GM19455 (cell line): ENCODE results near the gene SUPT3H.
A peak's percentile ranks its signal among the peaks of the same experiment; 100 is the strongest.
"Not testable (repeated sequence)": the region's sequence is repeated elsewhere in the genome, so short reads cannot be mapped to it uniquely, and the experiment has no call there.

Source experiments
- ATAC-seq: cut with Tn5 transposase; IDR thresholded peaks from one replicate; pipeline ENCODE4 v1.9.1; 2021; ENCODE audit not compliant: unreplicated experiment

Gene SUPT3H

GRCh38 chr6:44920952-44921491 is 456.7 kb downstream of the SUPT3H start:
- no peak for ATAC-seq

DNA sequence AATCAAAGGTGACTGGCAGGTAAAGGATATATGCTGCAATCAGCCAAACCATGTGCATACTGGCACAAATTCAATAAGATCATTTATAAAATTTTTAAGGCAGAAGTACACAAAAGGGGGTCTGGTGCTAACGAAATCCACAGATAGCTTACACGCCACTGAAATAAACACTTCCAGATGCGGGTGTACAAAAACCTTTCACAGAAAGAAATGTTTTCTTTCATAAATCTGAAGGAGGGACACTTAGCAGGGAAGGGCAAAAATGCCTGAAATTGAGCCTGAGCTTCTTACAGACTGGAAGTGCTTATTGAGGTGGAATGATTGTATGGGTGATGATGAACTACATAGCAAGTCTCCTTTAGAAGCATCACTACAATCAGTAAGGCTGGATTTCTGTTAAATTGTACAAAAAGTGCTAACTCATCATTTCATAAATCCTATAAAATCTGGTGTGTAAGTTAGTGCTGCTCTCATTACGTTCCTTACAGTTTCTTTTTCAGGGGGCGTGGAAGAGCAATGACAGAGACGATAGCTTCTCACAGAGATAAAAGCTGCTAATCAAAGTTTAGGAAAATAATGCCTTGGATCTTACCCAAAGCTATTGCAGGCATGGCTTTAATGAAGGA is 458.9 kb downstream of the SUPT3H start:
- no peak for ATAC-seq

GRCh38 chr6:44917430-44917829 is 460.3 kb downstream of the SUPT3H start:
- no peak for ATAC-seq

DNA sequence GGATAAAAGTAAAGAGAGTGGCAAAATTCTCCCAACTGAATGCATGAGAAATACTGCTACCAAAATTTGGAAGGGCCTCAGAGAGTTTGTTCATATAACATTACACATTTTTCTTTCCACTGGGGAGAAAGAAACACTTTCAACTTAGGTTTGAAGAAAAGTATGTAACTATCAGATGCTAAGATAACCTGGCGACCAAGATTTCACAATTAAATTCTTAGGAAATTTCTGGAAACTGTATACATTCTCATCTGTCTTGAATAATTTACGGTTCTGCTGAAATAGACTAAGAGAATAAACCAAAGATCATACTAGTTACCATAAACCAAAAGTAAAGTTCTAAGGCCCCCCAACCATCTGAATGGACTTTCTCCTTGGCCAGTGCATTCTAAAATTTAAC is 462.6 kb downstream of the SUPT3H start:
- ATAC-seq = no peak

DNA sequence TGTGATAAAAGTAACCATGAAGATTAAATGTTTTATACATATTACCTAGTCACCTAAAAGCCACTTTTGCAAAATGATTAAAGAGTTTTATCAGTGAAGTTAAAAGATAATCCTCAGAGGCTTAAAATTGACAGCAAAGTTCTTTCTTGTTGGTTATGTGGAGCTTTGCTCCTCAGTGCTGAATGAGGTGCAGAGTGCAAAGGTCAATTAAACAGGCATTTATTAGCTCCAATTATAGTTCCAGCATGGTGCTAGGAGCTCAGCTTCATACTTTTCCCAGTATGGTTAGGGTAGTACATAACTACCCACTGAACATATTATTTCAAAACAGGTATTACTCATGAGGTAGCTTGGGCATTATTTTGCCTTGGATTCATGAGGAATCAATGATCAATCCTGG is 463.6 kb downstream of the SUPT3H start:
- no peak for ATAC-seq

GRCh38 chr6:44906761-44907160 is 471.0 kb downstream of the SUPT3H start:
- no peak for ATAC-seq

GRCh38 chr6:44900358-44900757 is 477.4 kb downstream of the SUPT3H start:
- not testable (repeated sequence) for ATAC-seq

GRCh38 chr6:44898296-44898930 is 479.3 kb downstream of the SUPT3H start:
- ATAC-seq = no peak

GRCh38 chr6:44897316-44897715 is 480.4 kb downstream of the SUPT3H start:
- ATAC-seq = no peak

- ATAC-seq = no peak
Observed at GRCh38 chr6:44896701-44897100, 481.0 kb downstream of the SUPT3H start.

GRCh38 chr6:44892579-44892978 is 485.2 kb downstream of the SUPT3H start:
- ATAC-seq = no peak

GRCh38 chr6:44879071-44879470 is 498.7 kb downstream of the SUPT3H start:
- ATAC-seq = not testable (repeated sequence)

DNA sequence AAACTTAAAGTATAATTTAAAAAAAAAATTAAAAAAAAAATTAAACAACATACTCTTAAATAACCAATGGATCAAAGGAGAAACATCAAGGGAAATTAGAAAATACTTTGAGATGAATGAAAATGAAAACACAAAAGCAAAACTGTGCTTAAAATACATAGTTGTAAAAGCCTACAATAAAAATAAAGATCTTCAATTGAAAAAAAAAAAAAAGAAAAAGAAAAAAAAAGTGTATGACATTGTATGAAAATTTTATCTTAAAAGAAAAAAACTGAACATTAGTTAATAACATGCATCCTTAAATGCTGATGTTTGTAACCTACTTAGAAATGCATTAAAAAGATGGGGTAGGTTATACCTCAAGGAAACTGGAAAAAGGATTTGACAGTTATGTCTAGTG is 501.1 kb downstream of the SUPT3H start:
- not testable (repeated sequence) for ATAC-seq

DNA sequence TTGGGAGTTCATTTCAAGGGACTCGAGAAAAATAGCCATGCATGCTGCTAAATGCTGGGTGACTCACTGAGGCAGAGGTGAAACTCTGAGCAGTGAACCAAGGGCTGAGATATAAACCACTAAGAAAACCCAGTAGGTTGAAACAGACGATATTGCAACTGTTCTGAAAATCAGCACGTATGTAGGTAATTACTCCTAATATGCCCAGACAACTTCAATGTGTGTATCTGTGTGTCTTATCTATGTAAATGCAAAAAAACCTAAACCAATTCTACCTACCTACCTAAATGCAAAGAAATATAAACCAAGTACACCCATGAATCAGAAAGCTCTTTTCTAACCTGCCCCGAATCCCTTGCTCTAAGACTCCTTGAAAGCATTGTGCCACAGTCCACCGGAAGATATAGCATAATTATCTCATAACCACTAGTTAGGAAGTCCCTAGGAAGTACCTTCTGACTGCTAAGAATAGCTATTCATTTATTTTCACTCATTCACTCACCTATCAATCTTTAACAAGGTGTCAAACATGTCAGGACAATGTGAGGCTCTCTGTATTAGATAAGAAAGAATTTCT is 508.3 kb downstream of the SUPT3H start:
- ATAC-seq = peak; percentile 58

- peak; percentile 16 for ATAC-seq
Observed at GRCh38 chr6:44868910-44869309, 508.8 kb downstream of the SUPT3H start.

DNA sequence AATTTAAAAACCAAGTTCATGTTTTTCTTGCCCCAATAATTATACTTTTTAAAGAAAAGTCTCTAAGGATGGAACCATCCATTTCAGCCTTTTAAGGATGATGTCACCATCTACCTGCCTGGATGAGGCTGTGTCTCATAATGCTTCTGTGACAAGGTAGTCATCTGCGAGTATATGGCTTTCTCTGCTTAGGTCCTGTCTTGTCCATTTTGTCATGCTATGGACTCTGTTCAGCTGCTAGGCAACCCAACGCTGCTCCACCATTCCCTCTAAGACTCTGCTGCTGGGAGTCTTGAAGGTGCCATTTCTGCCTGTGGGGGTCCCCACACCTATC is 509.4 kb downstream of the SUPT3H start:
- ATAC-seq = peak; percentile 51

- peak; percentile 68 for ATAC-seq
Observed at GRCh38 chr6:44867571-44868334, 510.0 kb downstream of the SUPT3H start.

DNA sequence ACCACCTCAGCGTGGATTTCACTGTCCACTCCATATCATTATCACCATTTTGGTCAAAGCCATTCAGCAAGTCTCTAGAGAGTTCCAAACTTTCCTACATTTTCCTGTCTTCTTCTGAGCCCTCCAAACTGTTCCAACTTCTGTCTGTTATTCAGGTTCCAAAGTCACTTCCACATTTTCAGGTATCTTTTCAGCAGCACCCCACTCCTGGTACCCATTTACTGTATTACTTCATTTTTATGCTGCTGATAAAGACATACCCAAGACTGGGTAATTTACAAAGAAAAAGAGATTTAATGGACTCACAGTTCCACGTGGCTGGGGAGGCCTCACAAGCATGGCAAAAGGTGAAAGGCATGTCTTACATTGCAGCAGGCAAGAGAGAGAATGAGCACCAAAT is 512.5 kb downstream of the SUPT3H start:
- not testable (repeated sequence) for ATAC-seq

- no peak for ATAC-seq
Observed at GRCh38 chr6:44859901-44860410, 517.8 kb downstream of the SUPT3H start.

DNA sequence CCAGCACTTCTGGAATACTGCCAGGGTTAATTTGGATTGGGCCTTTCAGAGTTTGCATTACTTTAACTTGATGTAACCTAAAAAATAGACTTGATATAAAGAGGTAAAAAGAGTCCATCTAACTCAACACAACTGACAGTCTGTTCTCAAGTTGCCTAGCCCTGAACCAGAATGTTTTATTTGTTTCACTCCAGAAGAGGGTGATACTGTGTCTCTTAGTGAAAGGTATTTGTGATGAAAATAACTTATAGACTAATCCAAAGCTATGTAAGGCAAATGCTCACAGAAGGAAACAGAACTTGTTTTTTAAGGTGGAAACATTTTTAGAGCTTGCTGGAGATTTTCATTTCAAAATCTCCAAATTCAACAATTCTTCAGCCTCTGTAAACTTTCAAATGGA is 518.7 kb downstream of the SUPT3H start:
- ATAC-seq = no peak

DNA sequence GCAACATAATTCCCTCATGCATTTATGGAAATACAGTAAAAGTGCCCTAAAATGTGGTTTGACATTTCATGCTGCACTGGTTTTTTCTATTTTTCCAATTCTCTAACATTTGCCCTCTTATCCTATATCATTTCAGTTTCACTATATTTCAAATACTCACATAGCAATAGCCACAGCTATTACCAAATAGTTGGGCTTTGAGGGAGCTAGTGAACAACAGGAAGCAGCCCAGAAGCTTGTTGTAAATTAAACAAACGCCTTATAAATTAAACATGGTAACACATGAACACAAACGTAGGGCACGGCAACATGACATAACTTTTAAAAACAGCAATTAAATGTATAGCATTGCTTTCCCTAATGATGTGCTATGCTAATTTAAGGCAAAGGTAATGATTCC is 521.3 kb downstream of the SUPT3H start:
- no peak for ATAC-seq
